Measurements from ENCODE around the gene NINJ1. TPM values are rescaled to one million over a fixed set of nuclear protein-coding genes. Genes with fewer than 3 reads are reported as not detected.

Gene NINJ1
- polyA plus RNA-seq, 1 experiment: 53.9 TPM

DNA sequence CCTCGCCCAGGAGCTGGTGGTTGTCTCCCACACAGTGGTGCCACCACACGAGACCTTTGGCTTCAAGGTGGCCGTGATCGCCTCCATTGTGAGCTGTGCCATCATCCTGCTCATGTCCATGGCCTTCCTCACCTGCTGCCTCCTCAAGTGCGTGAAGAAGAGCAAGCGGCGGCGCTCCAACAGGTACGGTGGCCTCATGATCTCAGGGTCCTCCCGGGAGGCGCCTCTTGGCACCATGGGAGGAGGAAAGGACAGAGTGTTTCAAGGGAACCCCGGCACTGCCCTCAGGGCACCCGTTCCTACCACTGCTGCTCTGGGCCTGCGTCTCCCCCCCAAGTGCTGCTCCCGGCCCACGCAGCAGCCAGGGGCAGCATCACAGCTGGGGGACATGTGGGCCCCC, 56.2 kb downstream of the NINJ1 start:
- CTCF ChIA-PET: interaction anchor here (0.6 kb wide), 1 partner anchor 1522 kb away, joined by 4 read pairs; no protein-coding TSS in a partner anchor
- POLR2A ChIA-PET: no interaction called here
- no peak for DNase-seq (ENCODE audit: low read depth)
- no peak overlapping the region for H3K4me3 ChIP-seq (ENCODE audit: low read depth, low read length)
- H3K27me3 ChIP-seq (ENCODE audit: control insufficient read depth, insufficient read depth, low read length): no peaks in the 10 kb centered on the region
- TF ChIP-seq, protein P1, sequence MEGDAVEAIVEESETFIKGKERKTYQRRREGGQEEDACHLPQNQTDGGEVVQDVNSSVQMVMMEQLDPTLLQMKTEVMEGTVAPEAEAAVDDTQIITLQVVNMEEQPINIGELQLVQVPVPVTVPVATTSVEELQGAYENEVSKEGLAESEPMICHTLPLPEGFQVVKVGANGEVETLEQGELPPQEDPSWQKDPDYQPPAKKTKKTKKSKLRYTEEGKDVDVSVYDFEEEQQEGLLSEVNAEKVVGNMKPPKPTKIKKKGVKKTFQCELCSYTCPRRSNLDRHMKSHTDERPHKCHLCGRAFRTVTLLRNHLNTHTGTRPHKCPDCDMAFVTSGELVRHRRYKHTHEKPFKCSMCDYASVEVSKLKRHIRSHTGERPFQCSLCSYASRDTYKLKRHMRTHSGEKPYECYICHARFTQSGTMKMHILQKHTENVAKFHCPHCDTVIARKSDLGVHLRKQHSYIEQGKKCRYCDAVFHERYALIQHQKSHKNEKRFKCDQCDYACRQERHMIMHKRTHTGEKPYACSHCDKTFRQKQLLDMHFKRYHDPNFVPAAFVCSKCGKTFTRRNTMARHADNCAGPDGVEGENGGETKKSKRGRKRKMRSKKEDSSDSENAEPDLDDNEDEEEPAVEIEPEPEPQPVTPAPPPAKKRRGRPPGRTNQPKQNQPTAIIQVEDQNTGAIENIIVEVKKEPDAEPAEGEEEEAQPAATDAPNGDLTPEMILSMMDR (IDR thresholded peaks at IDR 0.05; ENCODE audit: insufficient read depth, low read depth, low read length): no peak
- no peaks in the 10 kb centered on the region for H3K36me3 ChIP-seq (ENCODE audit: control insufficient read depth, insufficient read depth, low read length)

DNA sequence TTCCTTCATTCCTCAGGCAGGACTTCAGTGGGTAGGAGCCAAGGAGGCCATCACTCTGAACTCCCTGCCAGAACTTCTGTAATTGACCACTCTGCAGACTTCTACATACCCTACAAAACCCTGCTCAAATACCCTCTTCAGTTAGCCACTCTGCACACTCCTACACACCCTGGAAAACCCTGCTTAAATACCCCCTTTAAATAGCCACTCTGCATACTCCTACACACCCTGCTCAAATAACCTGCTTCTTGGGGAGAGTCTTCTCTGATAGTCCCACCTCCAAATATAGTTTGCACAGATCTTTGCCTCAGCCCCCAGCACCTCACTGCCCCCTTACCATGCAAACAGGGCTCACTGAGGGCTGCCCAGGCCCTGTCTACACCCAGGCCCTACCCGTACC, 56.7 kb downstream of the NINJ1 start:
- Histone ChIP-seq H3K27me3 (ENCODE audit: control insufficient read depth, insufficient read depth, low read length) (no peaks in the 10 kb centered on the region), H3K36me3 (ENCODE audit: control insufficient read depth, insufficient read depth, low read length) (no peaks in the 10 kb centered on the region), H3K4me3 (ENCODE audit: low read depth, low read length) (no peak overlapping the region)
- CTCF ChIA-PET: interaction anchor here (0.6 kb wide), 1 partner anchor 1522 kb away, joined by 4 read pairs; no protein-coding TSS in a partner anchor
- no peak for DNase-seq (ENCODE audit: low read depth)
- POLR2A ChIA-PET: no interaction called here
- TF ChIP-seq, protein P1 (IDR thresholded peaks at IDR 0.05; ENCODE audit: insufficient read depth, low read depth, low read length): no peak

DNA sequence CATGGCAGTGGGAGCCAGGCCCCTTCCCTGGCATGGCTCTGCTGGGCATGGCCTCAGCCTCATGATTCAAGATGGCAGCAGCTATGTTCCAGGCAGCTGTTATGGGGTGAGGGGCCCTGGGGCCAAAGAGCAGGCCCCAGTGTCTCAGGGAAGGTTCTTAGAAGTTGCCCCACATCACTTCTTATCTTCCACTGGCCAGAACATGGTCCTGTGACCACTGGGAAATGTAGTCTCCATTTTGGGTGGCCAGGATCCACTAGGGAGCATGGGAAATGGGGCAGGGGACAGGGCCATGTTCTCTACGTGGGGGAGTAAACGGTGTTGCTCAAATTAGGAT, 57.3 kb downstream of the NINJ1 start:
- CTCF ChIA-PET: no interaction called here
- H3K27me3 ChIP-seq (ENCODE audit: control insufficient read depth, insufficient read depth, low read length): no peaks in the 10 kb centered on the region
- POLR2A ChIA-PET: no interaction called here

DNA sequence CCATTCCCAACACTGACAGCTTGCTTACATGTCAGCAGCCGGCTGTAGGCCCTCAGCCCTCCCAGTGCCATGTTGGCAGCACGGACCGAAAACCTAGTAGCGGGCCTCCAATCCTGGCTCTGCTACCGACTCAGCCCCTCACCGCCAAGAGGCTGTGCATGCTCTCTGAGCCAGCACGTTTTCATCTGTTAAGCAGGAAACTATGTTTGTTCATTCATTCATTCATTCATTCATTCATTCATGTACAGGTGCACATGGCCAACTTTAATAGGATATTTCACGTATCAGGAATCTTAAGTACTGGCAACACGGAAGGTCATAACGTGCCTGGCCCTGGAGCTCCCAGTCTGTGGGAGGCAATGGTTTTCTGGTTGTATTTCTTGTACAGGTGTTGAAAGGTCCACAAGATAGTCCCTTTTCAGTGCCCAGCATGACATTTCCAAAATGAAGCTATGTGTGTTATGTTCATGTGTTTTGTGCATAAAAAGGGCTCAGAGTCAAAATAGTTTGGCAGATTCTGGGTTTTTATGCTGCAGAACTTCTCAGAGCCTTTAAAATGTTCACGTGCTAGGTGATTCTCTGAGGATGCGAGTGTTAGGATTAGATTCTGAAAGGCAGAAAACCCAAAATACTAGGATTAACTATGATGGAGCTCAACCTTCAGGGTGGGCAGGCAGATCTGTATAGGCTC, 57.8 kb downstream of the NINJ1 start:
- ChIA-PET POLR2A (no interaction called here), CTCF (no interaction called here)
- no peak for DNase-seq (ENCODE audit: low read depth)
- Histone ChIP-seq H3K27me3 (ENCODE audit: control insufficient read depth, insufficient read depth, low read length) (no peaks in the 10 kb centered on the region), H3K36me3 (ENCODE audit: control insufficient read depth, insufficient read depth, low read length) (no peaks in the 10 kb centered on the region), H3K4me3 (ENCODE audit: low read depth, low read length) (no peak overlapping the region)
- TF ChIP-seq, protein P1 (IDR thresholded peaks at IDR 0.05; ENCODE audit: insufficient read depth, low read depth, low read length): no peak

More for the DNA sequence above, 57.3 kb downstream of the NINJ1 start:
- Histone ChIP-seq H3K4me3 (ENCODE audit: low read depth, low read length) (no peak overlapping the region), H3K36me3 (ENCODE audit: control insufficient read depth, insufficient read depth, low read length) (no peaks in the 10 kb centered on the region)
- TF ChIP-seq, protein P1 (IDR thresholded peaks at IDR 0.05; ENCODE audit: insufficient read depth, low read depth, low read length): no peak
- DNase-seq (ENCODE audit: low read depth): no peak

DNA sequence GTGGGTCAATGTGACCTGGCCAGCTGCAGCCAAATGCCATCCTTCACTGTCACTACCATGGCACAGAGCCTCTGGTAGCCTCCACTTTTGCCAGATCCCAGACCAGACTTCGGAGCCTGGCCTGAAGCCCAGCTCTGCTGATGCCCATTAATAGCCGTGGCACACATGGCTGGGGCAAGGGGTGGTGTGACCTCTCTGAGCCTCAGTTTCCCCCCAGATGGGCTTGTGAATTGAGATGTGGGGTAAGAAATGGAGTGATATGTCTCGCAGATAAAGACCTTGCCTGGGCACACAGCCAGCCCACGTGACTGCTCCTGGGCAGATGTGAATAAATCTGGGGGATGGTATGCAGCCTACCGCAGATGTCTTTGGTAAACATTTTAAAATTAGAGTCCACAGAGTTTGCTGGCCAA, 61.7 kb downstream of the NINJ1 start:
- ChIA-PET POLR2A (interaction anchor here (0.5 kb wide), 1 partner anchor 23 kb away, joined by 4 read pairs; no protein-coding TSS in a partner anchor), CTCF (no interaction called here)
- Histone ChIP-seq H3K27me3 (ENCODE audit: control insufficient read depth, insufficient read depth, low read length) (no peaks in the 10 kb centered on the region; the same call in 1 of the 2 replicates), H3K4me3 (ENCODE audit: low read depth, low read length) (no peak overlapping the region), H3K36me3 (ENCODE audit: control insufficient read depth, insufficient read depth, low read length) (no peaks in the 10 kb centered on the region)
- no peak for DNase-seq (ENCODE audit: low read depth)
- TF ChIP-seq, protein P1 (IDR thresholded peaks at IDR 0.05; ENCODE audit: insufficient read depth, low read depth, low read length): no peak

Other genes with a start within 250 kb of the NINJ1 start
- gene FGD3, start 186.7 kb downstream of the NINJ1 start, polyA plus RNA-seq (2011; rRNA removed): not detected in 2 replicates
- 0.98 and 1.9 TPM in 2 replicates for gene SUSD3, start 75.5 kb downstream of the NINJ1 start, polyA plus RNA-seq (2011; rRNA removed)
- gene CARD19, start 38.0 kb downstream of the NINJ1 start, polyA plus RNA-seq (2011; rRNA removed): 56.0 and 69.3 TPM in 2 replicates
- gene WNK2, start 49.9 kb upstream of the NINJ1 start, polyA plus RNA-seq (2011; rRNA removed): not detected in 2 replicates